T-helper 1 cell treated with Interleukin-12 subunit alpha and Interleukin-12 subunit beta and Interleukin-4 antibody, amounts not matched to agents 30 ng/mL and 1 ng/mL, for 36 hours (primary cell): ENCODE data around the gene TRNP1. TPM values are rescaled to one million over a fixed set of nuclear protein-coding genes. Genes with fewer than 3 reads are reported as not detected.

Experiments used
- intact Hi-C: fragments of 100-400 bp; cut with micrococcal nuclease; formaldehyde crosslinking; loops from one replicate; pipeline ENCODE4 v1.15.1; 2024
- total RNA-seq: library from RNA; stranded (reverse); gene quantifications from 2 replicates; pipeline ENCODE4 v1.2.3, GENCODE V29; 2022

The TRNP1 gene
- total RNA-seq, 1 donor from 2014 or later, result 0.32 TPM

GRCh38 chr1:27025718-27026117 is 32.2 kb downstream of the TRNP1 start:
- intact Hi-C loops, result no loop called here

- intact Hi-C loops, result no loop called here
Observed at GRCh38 chr1:27026621-27027574, 33.4 kb downstream of the TRNP1 start.

GRCh38 chr1:27027575-27028250 is 34.2 kb downstream of the TRNP1 start:
- intact Hi-C loops, result no loop called here

GRCh38 chr1:27029517-27029916 is 36.0 kb downstream of the TRNP1 start:
- intact Hi-C loops, result no loop called here

- intact Hi-C loops, result no loop called here
Observed at GRCh38 chr1:27031235-27032118, 38.0 kb downstream of the TRNP1 start.

GRCh38 chr1:27032119-27032461 is 38.6 kb downstream of the TRNP1 start:
- intact Hi-C loops, result no loop called here

- intact Hi-C loops, result no loop called here
Observed at GRCh38 chr1:27033043-27033746, 39.7 kb downstream of the TRNP1 start.

GRCh38 chr1:27035344-27035743 is 41.9 kb downstream of the TRNP1 start:
- intact Hi-C loops, result no loop called here

GRCh38 chr1:27036718-27037117 is 43.2 kb downstream of the TRNP1 start:
- intact Hi-C loops, result no loop called here

- intact Hi-C loops, result no loop called here
Observed at GRCh38 chr1:27037518-27037917, 44.0 kb downstream of the TRNP1 start.

- intact Hi-C loops, result no loop called here
Observed at GRCh38 chr1:27038020-27038419, 44.5 kb downstream of the TRNP1 start.

GRCh38 chr1:27042670-27043069 is 49.2 kb downstream of the TRNP1 start:
- intact Hi-C loops, result no loop called here

- intact Hi-C loops, result loop anchor here (1.0 kb wide), 7 partner anchors 47 to 351 kb away; partner anchors contain the start of genes SLC9A1 and WDTC1
Observed at GRCh38 chr1:27044613-27045151, 51.2 kb downstream of the TRNP1 start.

- intact Hi-C loops, result no loop called here
Observed at GRCh38 chr1:27045973-27046558, 52.6 kb downstream of the TRNP1 start.

GRCh38 chr1:27047914-27048313 is 54.4 kb downstream of the TRNP1 start:
- intact Hi-C loops, result no loop called here

- intact Hi-C loops, result no loop called here
Observed at GRCh38 chr1:27049100-27049499, 55.6 kb downstream of the TRNP1 start.

- intact Hi-C loops, result no loop called here
Observed at GRCh38 chr1:27049607-27050006, 56.1 kb downstream of the TRNP1 start.
